A549 treated with AZD2906 at 1 μM for 4 hours (cell line): ENCODE measurements around the gene UBASH3A. TPM values are rescaled to one million over a fixed set of nuclear protein-coding genes. Genes with fewer than 3 reads are reported as not detected.

Experiments
- total RNA-seq: library from RNA; stranded (reverse); fragments of 200-300 nt; extraction: Qiagen RNA extraction; gene quantifications from 5 replicates; pipeline ENCODE4 v1.2.3, GENCODE V29; 2022

Gene UBASH3A
- 0.07 to 0.22 TPM (median 0.12 TPM) in 5 replicates for total RNA-seq

GRCh38 chr21:42403611-42404231 lies at the start of gene UBASH3A:
Gene UBASH3A (plus strand): TSS chr21:42403902. CDS start chr21:42403946, 44 bp downstream.

GRCh38 chr21:42366292-42367010 lies 37.3 kb upstream of the UBASH3A start, which contains the start of gene TFF1:
Gene TFF1 (minus strand): TSS chr21:42366535. CDS start chr21:42366495, 40 bp downstream.

DNA sequence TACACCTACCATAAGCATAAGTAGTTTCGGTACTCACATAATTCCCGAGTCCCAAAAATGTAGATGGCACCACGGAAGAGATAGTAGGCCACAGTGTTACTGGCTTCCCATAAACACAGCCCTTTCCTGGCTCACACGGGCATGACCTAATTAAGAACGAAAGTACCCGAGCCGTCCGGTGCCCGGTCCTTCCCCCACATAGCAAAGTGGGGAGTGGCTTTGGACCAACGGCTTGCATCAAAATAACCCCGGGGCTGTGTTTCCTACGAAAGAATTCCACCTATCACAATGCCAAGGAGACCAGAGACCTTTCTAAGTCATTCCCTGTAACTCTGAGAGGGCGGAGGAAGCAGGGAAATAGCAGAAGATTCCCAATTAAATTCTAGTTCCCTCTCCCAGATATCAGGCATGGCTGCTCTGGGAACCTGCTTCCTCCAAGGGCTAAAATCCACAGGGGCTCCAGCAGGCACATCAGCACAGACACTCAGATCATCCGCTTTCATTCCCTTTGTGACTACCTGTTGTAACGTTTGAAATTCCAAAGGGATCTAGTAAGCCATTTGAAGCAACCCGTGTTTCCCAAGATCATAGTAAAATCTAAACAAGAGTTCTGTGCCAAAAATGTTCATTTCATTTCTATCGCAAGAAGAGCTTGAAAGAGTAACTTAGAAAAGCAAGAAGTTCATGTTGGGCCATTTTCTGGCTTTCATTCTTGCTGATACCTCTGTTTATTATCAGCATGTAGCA lies 7.6 kb upstream of the UBASH3A start, which contains the start of gene TMPRSS3:
Gene TMPRSS3 (minus strand): TSS at position 148 of the 747 bp plus-strand sequence. CDS start 635 bp downstream, outside the sequence.

DNA sequence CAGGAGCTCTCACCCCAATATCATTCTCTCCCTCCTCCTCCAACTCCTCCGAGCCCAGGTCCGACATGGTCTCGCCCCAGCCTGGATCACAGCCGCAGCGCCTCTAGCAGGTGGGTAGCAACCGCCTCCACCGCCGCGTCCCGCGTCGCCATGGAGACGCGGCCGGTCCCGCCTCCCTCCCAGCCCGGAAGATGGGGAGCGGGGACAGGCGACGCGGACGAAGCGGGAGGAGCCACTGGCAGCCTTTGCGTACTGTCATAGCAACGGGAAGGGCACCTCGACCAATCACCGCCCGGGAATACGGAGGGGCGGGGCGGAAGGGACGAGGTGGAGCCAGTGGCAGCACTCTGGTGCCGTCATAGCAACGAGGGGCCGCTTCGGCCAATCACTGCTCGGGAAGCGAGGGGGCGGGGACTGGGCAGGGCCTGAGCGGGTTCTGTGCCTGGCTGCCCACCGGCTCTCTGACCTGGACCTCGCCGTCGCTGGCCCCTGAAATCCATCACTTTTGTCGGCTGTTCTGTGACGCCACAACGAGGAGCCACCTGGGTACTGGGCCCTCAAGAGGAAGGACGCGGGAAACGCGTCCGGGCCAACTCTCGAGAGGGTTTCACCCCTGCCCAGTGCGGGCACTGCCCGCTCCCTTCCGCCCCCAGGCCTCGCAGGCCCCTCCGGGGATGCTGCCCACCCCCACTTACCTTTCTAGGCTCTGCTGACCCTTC lies 92.6 kb downstream of the UBASH3A start, which contains the start of gene RSPH1:
Gene RSPH1 (minus strand): TSS at position 105 of the 719 bp plus-strand sequence. CDS start 38 bp downstream, at position 67.

Other genes starting within 250 kb of the UBASH3A start
- 2.6 to 3.0 TPM (median 2.7 TPM) in 5 replicates for gene ABCG1, start 184.8 kb upstream of the UBASH3A start, total RNA-seq
- gene TFF3, start 88.5 kb upstream of the UBASH3A start, total RNA-seq: not detected in 5 replicates
- gene TFF2, start 52.9 kb upstream of the UBASH3A start, total RNA-seq: not detected in 5 replicates
- gene TFF1, start 37.4 kb upstream of the UBASH3A start, total RNA-seq: 23.1 to 27.2 TPM (median 25.9 TPM) in 5 replicates
- gene TMPRSS3, start 7.8 kb upstream of the UBASH3A start, total RNA-seq: 0.14 to 0.30 TPM (median 0.20 TPM) in 5 replicates
- gene RSPH1, start 92.3 kb downstream of the UBASH3A start, total RNA-seq: 0.45 to 0.66 TPM (median 0.61 TPM) in 5 replicates
- 3.1 to 3.6 TPM (median 3.2 TPM) in 5 replicates for gene SLC37A1, start 110.0 kb downstream of the UBASH3A start, total RNA-seq
- gene PDE9A, start 249.7 kb downstream of the UBASH3A start, total RNA-seq: 1.2 to 1.5 TPM (median 1.3 TPM) in 5 replicates